ENCODE measurements around the gene TBL1XR1.

DNA sequence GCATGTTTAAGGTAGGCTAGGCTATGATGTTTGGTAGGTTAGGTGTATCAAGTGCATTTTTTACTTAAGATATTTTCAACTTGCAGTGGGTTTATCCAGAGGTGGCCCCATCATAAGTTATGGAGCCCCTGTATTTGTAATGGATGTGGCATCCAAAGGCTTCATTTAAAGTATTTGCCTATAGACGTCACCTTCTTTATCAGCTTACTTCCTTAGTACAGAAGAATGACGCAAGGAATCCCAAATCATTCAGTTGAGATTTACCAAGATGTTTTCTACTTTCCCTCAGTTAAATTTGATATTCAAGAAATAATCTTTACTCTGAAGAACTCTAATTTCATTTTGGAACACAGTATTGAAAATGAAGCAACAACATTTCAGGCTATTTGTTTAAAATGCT lies 201.3 kb downstream of the TBL1XR1 start:
- TF ChIP-seq, protein P1, sequence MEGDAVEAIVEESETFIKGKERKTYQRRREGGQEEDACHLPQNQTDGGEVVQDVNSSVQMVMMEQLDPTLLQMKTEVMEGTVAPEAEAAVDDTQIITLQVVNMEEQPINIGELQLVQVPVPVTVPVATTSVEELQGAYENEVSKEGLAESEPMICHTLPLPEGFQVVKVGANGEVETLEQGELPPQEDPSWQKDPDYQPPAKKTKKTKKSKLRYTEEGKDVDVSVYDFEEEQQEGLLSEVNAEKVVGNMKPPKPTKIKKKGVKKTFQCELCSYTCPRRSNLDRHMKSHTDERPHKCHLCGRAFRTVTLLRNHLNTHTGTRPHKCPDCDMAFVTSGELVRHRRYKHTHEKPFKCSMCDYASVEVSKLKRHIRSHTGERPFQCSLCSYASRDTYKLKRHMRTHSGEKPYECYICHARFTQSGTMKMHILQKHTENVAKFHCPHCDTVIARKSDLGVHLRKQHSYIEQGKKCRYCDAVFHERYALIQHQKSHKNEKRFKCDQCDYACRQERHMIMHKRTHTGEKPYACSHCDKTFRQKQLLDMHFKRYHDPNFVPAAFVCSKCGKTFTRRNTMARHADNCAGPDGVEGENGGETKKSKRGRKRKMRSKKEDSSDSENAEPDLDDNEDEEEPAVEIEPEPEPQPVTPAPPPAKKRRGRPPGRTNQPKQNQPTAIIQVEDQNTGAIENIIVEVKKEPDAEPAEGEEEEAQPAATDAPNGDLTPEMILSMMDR (IDR thresholded peaks at IDR 0.05): no peak
- TF ChIP-seq POLR2AphosphoS5 (IDR thresholded peaks at IDR 0.05) (no peak), POLR2A (IDR thresholded peaks at IDR 0.05) (no peak)
